B cell (primary cell): ENCODE data around the gene NIPAL3. TPM values are rescaled to one million over a fixed set of nuclear protein-coding genes. Genes with fewer than 3 reads are reported as not detected.

Source experiments
- ATAC-seq: fragments of 200-7000 bp; cut with Tn5 transposase; one replicate; pipeline ENCODE4 v1.10.0; 2021; ENCODE audit warnings: low read depth, mild to moderate bottlenecking, moderate number of reproducible peaks, moderate library complexity
- CTCF ChIA-PET: fragments of 350-600 bp; sonication (Branson Sonifier 250); formaldehyde crosslinking; loops from one replicate; lab custom pipeline; 2021; ENCODE audit warnings: antibody characterized with exemption, inconsistent platforms; lab: Charles Lee
- POLR2A ChIA-PET: fragments of 350-600 bp; sonication (Branson Sonifier 250); formaldehyde crosslinking; loops from one replicate; lab custom pipeline; 2021; ENCODE audit warnings: antibody characterized with exemption; lab: Charles Lee
- DNase-seq: peaks from one replicate; pipeline ENCODE4 v3.0.0; 2013
- H2AFZ ChIP-seq: 2 replicates; pipeline ENCODE4 v1.6.1; 2012; ENCODE audit warnings: mild to moderate bottlenecking, low read depth, low read length; ENCODE audit not compliant: insufficient read depth, poor library complexity, severe bottlenecking
- H3K27ac ChIP-seq, 2 donors: 1 replicate in 1 of 2; 2 replicates in 1 of 2; pipeline ENCODE4 v1.5.1; 2012 to 2013; ENCODE audit warnings: low read length in 2 of 2, mild to moderate bottlenecking in 2 of 2, moderate library complexity in 1 of 2
- H3K27me3 ChIP-seq, 4 experiments: fragments of 200-600 bp in 1 of 4; sonication (generic) in 1 of 4; replicated peaks in 1 of 4; 1 replicate in 2 of 4; 2 replicates in 2 of 4; pipeline versions ENCODE4 v1.6.1 to v1.7.0; 2013 to 2016; ENCODE audit warnings: low read length in 3 of 4, mild to moderate bottlenecking in 2 of 4, mixed read lengths in 1 of 4, moderate library complexity in 1 of 4; ENCODE audit not compliant: insufficient read depth in 4 of 4, control insufficient read depth in 3 of 4; ENCODE audit errors: control extremely low read depth in 1 of 4
- H3K36me3 ChIP-seq, 2 experiments: replicated peaks in 1 of 2; 1 replicate in 1 of 2; 2 replicates in 1 of 2; pipeline versions ENCODE4 v1.6.1 to v1.7.1; 2013; ENCODE audit warnings: low read length in 1 of 2; ENCODE audit not compliant: insufficient read depth in 2 of 2, control insufficient read depth in 1 of 2; ENCODE audit errors: control extremely low read depth in 1 of 2, extremely low read depth in 1 of 2
- H3K4me1 ChIP-seq, 2 donors: fragments of 200-600 bp in 1 of 2; sonication (generic) in 1 of 2; 1 replicate in 1 of 2; 2 replicates in 1 of 2; pipeline versions ENCODE4 v1.5.1 to v1.6.1; 2013 to 2017; ENCODE audit warnings: low read length in 2 of 2; ENCODE audit not compliant: control insufficient read depth in 2 of 2, insufficient read depth in 2 of 2
- H3K4me2 ChIP-seq: replicated peaks from 2 replicates; pipeline ENCODE3; 2012; ENCODE audit warnings: mild to moderate bottlenecking, low read depth, low read length; ENCODE audit not compliant: poor library complexity, severe bottlenecking
- H3K4me3 ChIP-seq, 5 experiments: fragments of 200-600 bp in 1 of 5; sonication (generic) in 1 of 5; 1 replicate in 3 of 5; 2 replicates in 2 of 5; pipeline versions ENCODE4 v1.5.1 to v1.7.0; 2011 to 2016; ENCODE audit warnings: low read length in 4 of 5, mild to moderate bottlenecking in 4 of 5, low read depth in 2 of 5, control low read depth in 1 of 5, moderate library complexity in 1 of 5; ENCODE audit not compliant: insufficient read depth in 1 of 5; ENCODE audit errors: control extremely low read depth in 1 of 5, extremely low read depth in 1 of 5
- H3K79me2 ChIP-seq: fragments of 200-600 bp; sonication (generic); one replicate; pipeline ENCODE4 v1.6.0; 2016; ENCODE audit warnings: low read length; ENCODE audit not compliant: control insufficient read depth, insufficient read depth
- H3K9ac ChIP-seq: fragments of 200-600 bp; sonication (generic); 2 replicates; pipeline ENCODE4 v1.6.1; 2017; ENCODE audit warnings: mild to moderate bottlenecking, low read length, moderate library complexity
- H3K9me3 ChIP-seq, 3 donors: one replicate each; pipeline versions ENCODE4 v1.6.1 to v1.7.1; 2013; ENCODE audit warnings: low read length in 2 of 3; ENCODE audit not compliant: control insufficient read depth in 2 of 3, insufficient read depth in 1 of 3; ENCODE audit errors: control extremely low read depth in 1 of 3
- H4K20me1 ChIP-seq: 2 replicates; pipeline ENCODE4 v1.6.0; 2012; ENCODE audit warnings: mild to moderate bottlenecking, low read length; ENCODE audit not compliant: insufficient read depth, control insufficient read depth, poor library complexity, severe bottlenecking
- H3K27ac Mint-ChIP-seq: one replicate; pipeline ENCODE4 v1.8.0; 2021; ENCODE audit warnings: mixed read lengths
- H3K27me3 Mint-ChIP-seq: one replicate; pipeline ENCODE4 v1.8.0; 2021; ENCODE audit warnings: mixed read lengths
- H3K4me1 Mint-ChIP-seq: one replicate; pipeline ENCODE4 v1.8.0; 2021; ENCODE audit warnings: mixed read lengths
- H3K4me3 Mint-ChIP-seq: one replicate; pipeline ENCODE4 v1.8.0; 2021; ENCODE audit warnings: mixed read lengths
- H3K9me3 Mint-ChIP-seq: one replicate; pipeline ENCODE4 v1.8.0; 2022; ENCODE audit warnings: mixed read lengths; ENCODE audit not compliant: insufficient read depth
- CTCF ChIP-seq: fragments of 200-600 bp; IDR thresholded peaks from one replicate; pipeline ENCODE4 v1.8.0; 2022; ENCODE audit warnings: antibody characterized with exemption, mild to moderate bottlenecking
- EZH2 ChIP-seq: IDR thresholded peaks from 2 replicates; pipeline ENCODE4 v1.6.1; 2012; ENCODE audit warnings: borderline replicate concordance, low read depth, mild to moderate bottlenecking, moderate library complexity, low read length; ENCODE audit not compliant: insufficient read depth, poor library complexity, severe bottlenecking
- WGBS: methylation state at CpG from one replicate; pipeline ENCODE4 v1.1.5; 2013; ENCODE audit warnings: missing lambda C conversion rate; ENCODE audit not compliant: insufficient coverage; 5-methylcytosine and 5-hydroxymethylcytosine counted together
- intact Hi-C: fragments of 100-400 bp; cut with micrococcal nuclease; formaldehyde crosslinking; loops from one replicate; pipeline ENCODE4 v1.10.0; 2022
- polyA minus RNA-seq: library from RNA; depleted of rRNA, polyadenylated mRNA; stranded (reverse); fragments of >200 nt; gene quantifications from 2 replicates; pipeline ENCODE4 v1.2.3, GENCODE V29; 2012
- polyA plus RNA-seq: library from polyadenylated mRNA; depleted of rRNA; stranded (reverse); fragments of >200 nt; gene quantifications from 2 replicates; pipeline ENCODE4 v1.2.3, GENCODE V29; 2012
- total RNA-seq, 2 donors: library from RNA; stranded (reverse); fragments of 120-200 nt in 1 of 2; gene quantifications; 1 replicate in 1 of 2; 2 replicates in 1 of 2; pipeline versions ENCODE4 v1.2.3 to v1.2.4, GENCODE V29; 2013 to 2022

Gene NIPAL3
- total RNA-seq (31.6 and 38.8 TPM in 2 replicates), polyA plus RNA-seq (23.0 and 23.8 TPM in 2 replicates), polyA minus RNA-seq (22.8 and 28.9 TPM in 2 replicates)
- 24.3 TPM for total RNA-seq (2013)

- Histone ChIP-seq H3K27me3 (no peaks in the 10 kb centered on the region), H3K4me1 (peaks cover 26 to 36% of the 10 kb centered on the region in 2 donors), H3K9me3 (no peaks in the 10 kb centered on the region), H3K27ac (peak within 1 kb of the TSS; percentile 37 to 55), H2AFZ (peak within 1 kb of the TSS; percentile 92), H3K4me3 (peak within 1 kb of the TSS; percentile 79 to 94 (median 86)), H3K9ac (peak within 1 kb of the TSS; percentile 88), H3K36me3 (peaks cover 0 to 18% of the 10 kb centered on the region in 2 experiments), H3K79me2 (peaks cover 60% of the 10 kb centered on the region), H3K4me2 (peak within 1 kb of the TSS; percentile 88), H4K20me1 (peaks cover 34% of the 10 kb centered on the region)
- DNase-seq, result peak; percentile 98
- peak; percentile 89 for TF ChIP-seq CTCF
- no peak for TF ChIP-seq EZH2
- Mint-ChIP-seq H3K4me3 (peak within 1 kb of the TSS; percentile 92), H3K27me3 (no peaks in the 10 kb centered on the region), H3K27ac (peak within 1 kb of the TSS; percentile 84), H3K4me1 (peaks cover 49% of the 10 kb centered on the region), H3K9me3 (no peaks in the 10 kb centered on the region)
- 2% methylated on average over 25 of the region's 28 CpGs for WGBS
- intact Hi-C loops, result loop anchor here (1.0 to 10.0 kb wide), 8 partner anchors 23 to 721 kb away; partner anchors contain the start of genes RCAN3, RPL11, RUNX3 and SRRM1
- CTCF ChIA-PET, result interaction anchor here (0.6 to 9.4 kb wide), 42 partner anchors 9 to 1480 kb away, joined by 3 to 133 read pairs (median 5); partner anchors contain the start of gene RCAN3
- ATAC-seq, result peak; percentile 91
- POLR2A ChIA-PET, result interaction anchor here (0.7 to 1.3 kb wide), 3 partner anchors 22 to 226 kb away, joined by 3 to 5 read pairs (median 3); no protein-coding TSS in a partner anchor
Observed at GRCh38 chr1:24415334-24415909, at the start of gene NIPAL3. TSS of gene NIPAL3 (plus strand) at chr1:24415802. CDS start at chr1:24419548, 3,746 bp downstream.

GRCh38 chr1:24366707-24367106 is 48.9 kb upstream of the NIPAL3 start:
- Histone ChIP-seq H3K4me1 (peaks cover under 1 to 1% of the 10 kb centered on the region in 2 donors), H3K4me3 (no peak overlapping the region), H3K36me3 (no peaks in the 10 kb centered on the region), H3K4me2 (no peak overlapping the region), H2AFZ (no peak overlapping the region), H3K27me3 (no peaks in the 10 kb centered on the region), H3K79me2 (no peaks in the 10 kb centered on the region), H3K9ac (no peak overlapping the region), H4K20me1 (no peaks in the 10 kb centered on the region), H3K27ac (no peak overlapping the region), H3K9me3 (no peaks in the 10 kb centered on the region)
- ATAC-seq, result no peak
- H3K27ac Mint-ChIP-seq, result no peak overlapping the region
- intact Hi-C loops, result no loop called here
- POLR2A ChIA-PET, result no interaction called here
- H3K4me1 Mint-ChIP-seq, result peaks cover 2% of the 10 kb centered on the region
- no peak for DNase-seq
- CTCF ChIA-PET, result interaction anchor here (1.5 kb wide), 1 partner anchor 216 kb away, joined by 4 read pairs; no protein-coding TSS in a partner anchor
- TF ChIP-seq CTCF (no peak), EZH2 (no peak)
- WGBS, result 96% methylated on average over 9 of the region's 9 CpGs
- no peak overlapping the region for H3K4me3 Mint-ChIP-seq
- no peaks in the 10 kb centered on the region for H3K9me3 Mint-ChIP-seq
- H3K27me3 Mint-ChIP-seq, result no peaks in the 10 kb centered on the region
